HG03103 (cell line): ENCODE results near the gene PKD1.
"Not testable (repeated sequence)": the region's sequence is repeated elsewhere in the genome, so short reads cannot be mapped to it uniquely, and the experiment has no call there.

ENCODE experiments used
- ATAC-seq: cut with Tn5 transposase; IDR thresholded peaks from one replicate; pipeline ENCODE4 v1.9.1; 2021; ENCODE audit warnings: low read depth; ENCODE audit not compliant: unreplicated experiment

PKD1 gene

GRCh38 chr16:2126928-2127556 lies 8.7 kb downstream of the PKD1 start:
- ATAC-seq, result not testable (repeated sequence)

DNA sequence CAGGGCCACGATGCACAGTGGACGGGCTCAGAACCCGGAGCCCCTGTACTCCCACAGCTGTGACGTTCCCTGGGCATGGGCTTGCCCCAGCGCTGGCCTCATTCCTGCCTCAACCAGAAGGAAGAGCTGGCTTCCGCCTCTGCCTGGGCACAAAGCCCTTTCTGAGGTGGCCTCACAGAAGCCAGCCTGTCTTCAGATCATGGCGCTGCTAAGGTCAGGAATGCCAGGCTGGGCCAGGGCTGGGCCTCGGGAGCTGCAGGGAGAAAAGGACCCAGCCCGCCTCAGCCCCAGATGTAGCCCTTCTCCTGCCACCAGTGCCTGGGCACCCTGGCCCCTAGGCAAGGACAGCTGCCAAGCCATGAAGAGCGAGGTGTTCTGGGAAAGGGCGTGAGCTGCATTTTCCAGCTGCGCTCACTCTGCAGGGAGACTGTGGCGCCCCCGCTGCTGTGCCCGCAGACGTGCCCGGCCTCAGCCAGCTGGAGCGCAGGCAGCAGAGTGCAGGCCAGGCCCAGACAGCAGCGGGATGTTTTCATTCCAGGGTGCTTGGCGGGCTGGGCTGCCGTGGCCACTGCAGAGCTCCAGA lies 9.4 kb downstream of the PKD1 start:
- not testable (repeated sequence) for ATAC-seq

DNA sequence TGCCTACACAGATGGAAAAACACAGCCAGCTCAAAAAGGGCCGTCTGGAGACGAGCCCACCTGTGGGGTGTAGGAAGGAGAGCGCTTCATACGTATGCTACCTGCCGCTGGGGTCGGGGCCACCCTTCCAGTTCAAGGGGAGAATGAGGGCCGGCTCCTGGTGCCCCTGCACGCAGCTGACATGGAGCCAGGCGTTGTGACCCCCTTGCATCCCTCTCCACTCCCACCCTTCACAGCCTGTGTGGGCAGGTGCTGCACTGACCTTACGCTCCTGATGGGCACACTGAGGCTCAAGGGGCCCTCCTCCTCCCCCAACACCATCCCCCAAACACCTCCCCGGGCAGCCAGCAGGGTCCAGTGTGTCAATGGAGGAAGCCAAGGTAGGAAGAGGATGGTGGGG lies 10.1 kb downstream of the PKD1 start:
- not testable (repeated sequence) for ATAC-seq

GRCh38 chr16:2124694-2125444 lies 10.8 kb downstream of the PKD1 start:
- not testable (repeated sequence) for ATAC-seq

GRCh38 chr16:2124377-2124693 lies 11.4 kb downstream of the PKD1 start:
- ATAC-seq, result not testable (repeated sequence)

DNA sequence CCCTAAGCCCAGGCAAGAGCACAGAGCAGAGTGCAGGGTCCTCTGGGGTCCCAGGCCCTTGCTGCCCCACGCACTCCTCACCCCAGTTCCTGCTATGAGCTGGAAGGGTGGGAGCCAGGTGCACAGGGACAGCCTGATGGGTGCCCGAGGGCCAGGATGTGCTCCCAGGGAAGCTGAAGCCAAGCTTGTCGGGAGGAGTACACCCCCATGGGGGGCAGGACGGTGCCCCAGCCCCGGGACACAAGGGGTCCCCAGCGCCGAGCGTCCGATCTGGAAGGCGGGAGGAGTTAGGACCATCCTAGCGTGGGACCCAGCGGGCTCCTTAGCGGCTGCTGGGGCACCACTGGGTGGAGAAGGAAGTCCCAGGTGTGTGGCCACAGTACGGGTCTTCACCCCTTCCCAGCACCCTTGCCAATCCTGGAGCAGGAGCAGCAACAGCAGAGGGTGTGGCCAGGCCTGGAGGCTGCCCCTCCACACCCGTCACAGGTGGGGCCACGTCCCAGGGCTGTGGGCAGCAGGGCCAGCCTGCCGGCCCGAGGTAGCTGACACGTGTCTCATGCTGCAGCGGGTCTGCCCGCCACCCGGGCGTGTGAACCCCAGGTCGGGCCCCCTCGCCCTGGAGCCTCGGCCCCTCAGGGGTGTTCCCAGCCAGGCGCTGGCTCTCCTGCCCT lies 11.9 kb downstream of the PKD1 start:
- ATAC-seq, result not testable (repeated sequence)

DNA sequence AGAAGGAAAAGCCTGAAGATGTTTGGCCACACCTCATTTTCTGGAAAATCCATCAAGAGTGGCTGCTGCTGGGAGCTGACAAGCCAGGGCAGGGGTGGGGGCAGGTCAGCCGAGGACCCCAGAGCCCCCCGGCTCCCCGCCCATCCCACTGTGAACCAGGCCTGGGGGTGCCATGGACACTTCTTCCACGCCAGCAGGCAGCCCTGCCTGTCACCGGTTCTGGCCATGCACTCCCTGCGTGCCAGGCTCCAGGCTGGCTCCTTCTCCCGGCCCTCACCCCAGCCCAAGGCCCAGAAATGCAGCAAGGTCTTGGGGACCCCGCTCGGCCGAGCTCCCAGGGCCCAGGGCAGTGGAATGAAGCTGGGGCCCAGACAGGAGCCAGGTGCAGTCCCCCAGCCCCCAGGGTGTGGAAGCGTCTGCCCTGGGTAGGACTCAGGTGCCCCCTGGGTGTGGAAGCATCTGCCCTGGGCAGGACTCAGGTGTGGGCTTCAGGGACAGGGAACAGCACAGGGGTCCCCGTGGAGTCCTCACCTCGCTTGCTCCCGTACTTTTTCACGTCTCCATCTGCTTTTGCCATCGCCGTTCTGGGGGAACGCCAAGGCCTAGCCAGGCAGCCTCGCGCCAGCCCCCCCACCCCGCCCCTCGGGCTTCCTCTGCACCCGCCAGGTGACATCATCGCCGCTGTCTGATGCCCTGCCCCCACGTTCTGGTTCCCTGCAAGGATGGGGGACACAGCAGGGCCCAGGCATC lies 12.6 kb downstream of the PKD1 start:
- not testable (repeated sequence) for ATAC-seq

- ATAC-seq, result no peak
These were observed 13.3 kb downstream of the PKD1 start for GRCh38 chr16:2122429-2122828.

GRCh38 chr16:2121853-2122252 lies 13.8 kb downstream of the PKD1 start:
- ATAC-seq, result no peak

GRCh38 chr16:2121325-2121724 lies 14.4 kb downstream of the PKD1 start:
- ATAC-seq, result not testable (repeated sequence)

GRCh38 chr16:2117960-2118722 lies 17.6 kb downstream of the PKD1 start:
- not testable (repeated sequence) for ATAC-seq

DNA sequence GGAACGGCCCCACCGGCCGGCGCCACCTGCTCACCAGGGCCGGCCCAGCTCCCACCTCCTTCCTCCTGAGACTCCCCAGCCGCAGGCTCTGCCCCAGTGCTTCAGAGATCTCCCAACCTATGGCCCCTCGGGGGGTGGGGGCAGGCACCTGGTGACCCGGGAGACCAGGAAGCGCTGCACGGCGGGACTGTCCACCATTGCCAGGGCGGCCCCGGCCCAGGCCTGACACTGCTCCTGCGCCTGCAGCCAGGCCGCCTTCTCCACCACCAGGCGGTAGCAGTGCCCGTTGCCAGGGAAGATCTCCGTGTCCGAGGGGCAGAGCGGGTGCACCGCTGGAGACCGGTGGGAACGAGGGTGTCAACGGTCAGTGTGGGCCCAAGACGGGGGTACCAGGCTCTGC lies 18.4 kb downstream of the PKD1 start:
- not testable (repeated sequence) for ATAC-seq

DNA sequence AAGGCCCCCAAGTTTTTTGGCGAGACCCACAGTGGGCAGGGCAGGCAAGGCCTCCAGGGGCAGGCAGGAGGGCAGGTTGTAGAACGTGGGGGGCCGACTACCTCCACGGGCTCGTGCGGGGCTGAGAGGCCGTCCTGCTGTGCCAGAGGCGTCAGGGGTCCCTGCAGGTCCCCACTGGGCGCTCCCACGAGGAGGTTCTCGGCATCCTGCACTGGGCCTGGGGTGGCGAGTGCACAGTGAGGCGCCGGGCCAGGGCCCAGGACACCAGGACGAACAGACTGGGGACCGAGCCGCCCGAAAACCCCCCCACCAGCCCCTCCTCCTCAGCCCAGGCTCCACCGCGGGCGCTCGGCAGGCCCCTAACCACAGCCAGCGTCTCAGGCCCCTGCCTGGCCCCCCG lies 19.3 kb downstream of the PKD1 start:
- ATAC-seq, result not testable (repeated sequence)

DNA sequence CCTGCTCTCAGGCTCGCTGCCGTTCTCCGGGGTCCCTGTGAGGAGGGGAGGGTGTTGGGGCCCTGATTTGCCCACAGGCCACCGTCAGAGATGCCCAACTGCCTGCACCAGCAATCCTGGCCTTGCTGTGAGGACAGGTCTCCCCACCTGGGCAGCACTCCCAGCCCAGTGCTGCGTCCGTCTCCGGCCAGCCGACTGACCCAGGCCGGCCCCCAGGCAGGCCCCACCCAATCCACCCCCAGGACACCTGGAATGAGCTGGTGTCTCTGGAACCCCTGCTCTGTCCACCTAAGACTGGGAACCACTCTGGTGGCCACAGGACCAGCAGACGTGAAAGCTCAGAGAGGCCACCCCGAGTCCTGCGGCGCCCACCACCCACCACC lies 20.1 kb downstream of the PKD1 start:
- ATAC-seq, result no peak

DNA sequence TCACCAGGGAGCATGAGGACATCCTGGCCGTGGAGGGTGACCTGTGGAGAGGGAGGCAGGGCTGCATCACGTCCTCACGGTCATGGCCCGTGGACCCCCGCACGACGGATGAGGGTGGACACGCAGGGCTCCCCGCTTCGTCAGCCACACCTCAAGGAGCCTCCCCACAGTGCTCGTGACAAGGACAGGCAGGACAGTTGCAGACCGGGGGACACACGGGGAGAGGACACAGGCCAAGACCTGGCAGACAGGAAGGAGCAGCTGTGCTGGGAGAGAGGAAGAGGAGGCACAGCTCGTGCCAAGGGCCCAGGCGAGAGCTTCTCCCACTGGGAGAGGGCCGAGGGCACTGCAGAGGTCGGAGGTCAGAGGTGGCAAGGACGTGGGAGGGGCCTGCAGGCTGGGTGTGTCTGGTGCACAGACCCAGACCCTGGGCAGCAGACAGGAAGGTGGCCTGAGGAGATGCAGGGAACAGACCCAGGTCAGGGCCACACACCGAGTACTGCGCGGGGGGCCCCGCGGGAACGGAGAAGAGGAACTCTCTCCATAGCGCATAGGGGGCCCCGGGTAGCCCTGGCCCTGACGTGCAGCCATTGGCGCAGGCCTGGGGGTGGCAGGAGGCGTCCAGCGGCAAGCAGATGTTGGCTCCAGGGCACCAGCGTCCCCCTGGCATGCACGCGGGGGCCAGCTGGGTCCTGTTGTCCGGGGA lies 20.7 kb downstream of the PKD1 start:
- not testable (repeated sequence) for ATAC-seq

- ATAC-seq, result not testable (repeated sequence)
These were observed 21.5 kb downstream of the PKD1 start for GRCh38 chr16:2114225-2114624.

- ATAC-seq, result not testable (repeated sequence)
These were observed 23.1 kb downstream of the PKD1 start for GRCh38 chr16:2112539-2113106.

DNA sequence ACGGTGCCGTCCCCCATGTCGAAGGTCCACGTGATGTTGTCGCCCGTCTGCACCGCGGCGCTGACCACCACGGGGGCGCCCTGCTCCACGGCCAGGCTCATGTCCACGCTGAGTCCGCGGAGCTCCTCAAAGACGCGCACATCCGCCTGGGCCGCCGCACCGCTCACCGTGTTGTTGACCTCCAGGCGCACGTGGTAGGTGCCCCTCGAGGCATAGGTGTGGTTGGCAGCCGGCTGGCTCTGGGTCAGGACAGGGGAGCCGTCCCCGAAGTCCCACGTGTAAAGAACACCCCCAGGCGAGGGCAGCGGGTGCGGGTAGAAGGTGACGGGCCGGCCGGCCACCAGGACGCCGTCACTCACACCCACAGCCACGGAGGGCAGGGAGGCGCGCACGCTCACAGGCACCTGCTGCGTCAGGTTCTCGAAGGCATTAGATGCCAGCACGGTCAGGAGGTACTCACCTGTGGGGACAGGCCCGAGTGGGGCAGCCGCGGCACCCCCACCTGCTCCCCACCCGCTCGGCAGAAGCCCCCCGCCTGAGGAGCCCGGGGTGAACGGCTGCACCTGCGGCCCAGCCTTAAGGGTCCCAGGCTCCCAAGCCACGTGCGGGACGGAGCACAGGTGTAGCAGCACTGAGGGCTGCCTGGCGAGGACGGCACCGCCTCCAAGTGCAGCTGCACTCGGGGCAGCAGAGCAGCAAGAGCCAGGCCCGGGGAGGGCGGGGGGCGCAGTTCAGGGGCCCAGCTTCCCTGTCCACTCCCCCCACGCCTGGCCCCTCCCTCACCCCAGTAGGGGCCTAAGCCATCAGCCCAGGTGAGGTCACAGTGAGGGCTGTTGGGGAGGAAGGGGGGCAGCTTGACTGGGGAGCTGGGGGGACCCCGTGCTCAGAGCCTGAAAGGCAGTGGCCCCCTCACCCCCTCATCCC lies 24.0 kb downstream of the PKD1 start:
- ATAC-seq, result not testable (repeated sequence)
